ENCODE results near the gene SLC22A4.

The SLC22A4 gene

GRCh38 chr5:132293066-132293991 lies 865 bp upstream of the SLC22A4 start:
- Histone ChIP-seq H3K14ac (ENCODE audit: low read length in 2 of 2) (peak overlapping the region in 1 of 2 experiments; percentile 86), H2BK12ac (ENCODE audit: low read length in 2 of 2) (peak overlapping the region in 1 of 2 experiments; percentile 57), H2BK15ac (ENCODE audit: low read depth, poor library complexity, severe bottlenecking) (peak overlapping the region; percentile 94), H3K36me3 (ENCODE audit: control insufficient read depth in 1 of 2, insufficient read depth in 2 of 2, low read depth in 1 of 2, low read length in 2 of 2) (no peaks in the 10 kb centered on the region), H2BK120ac (ENCODE audit: low read depth, low read length) (peak overlapping the region; percentile 65), H3K18ac (ENCODE audit: low read depth in 1 of 2, low read length in 2 of 2) (peak overlapping the region; percentile 78 to 83), H3K4ac (ENCODE audit: low read depth in 1 of 2, low read length in 2 of 2) (peak overlapping the region; percentile 74 to 84), H2BK5ac (ENCODE audit: low read depth, low read length, poor library complexity, severe bottlenecking) (peak overlapping the region; percentile 9), H3K9ac (ENCODE audit: low read length) (peak overlapping the region; percentile 92), H3K4me2 (ENCODE audit: low read length, poor library complexity, severe bottlenecking) (peak overlapping the region; percentile 90), H3K27me3 (ENCODE audit: control insufficient read depth in 1 of 2, insufficient read depth in 1 of 2, low read length in 2 of 2) (no peaks in the 10 kb centered on the region), H3K23ac (ENCODE audit: low read length in 2 of 2) (no peak overlapping the region), H3K9me3 (ENCODE audit: control insufficient read depth, low read length) (no peaks in the 10 kb centered on the region), H2AK5ac (ENCODE audit: low read length, severe bottlenecking) (no peak overlapping the region), H4K8ac (ENCODE audit: low read length) (peak overlapping the region; percentile 71), H4K91ac (ENCODE audit: low read length) (peak overlapping the region; percentile 81), H3K4me1 (ENCODE audit: control insufficient read depth, insufficient read depth, low read depth, low read length) (peaks cover 15% of the 10 kb centered on the region), H3K27ac (ENCODE audit: low read length, poor library complexity, severe bottlenecking) (peak overlapping the region; percentile 86), H3K79me1 (replicated peaks; ENCODE audit: low read length, poor library complexity, severe bottlenecking) (peaks cover 23% of the 10 kb centered on the region), H2AFZ (ENCODE audit: low read depth, low read length) (peak overlapping the region; percentile 66), H3K4me3 (ENCODE audit: insufficient read depth in 1 of 2, low read depth in 1 of 2, low read length in 2 of 2) (peak overlapping the region; percentile 82 to 92)
- WGBS: 3% methylated on average over 50 of the region's 50 CpGs
- peak; percentile 95 for DNase-seq

GRCh38 chr5:132294728-132295504 lies 722 bp downstream of the SLC22A4 start:
- Histone ChIP-seq H3K18ac (ENCODE audit: low read depth in 1 of 2, low read length in 2 of 2) (peak overlapping the region; percentile 79 to 81), H3K9ac (ENCODE audit: low read length) (peak overlapping the region; percentile 92), H2AK5ac (ENCODE audit: low read length, severe bottlenecking) (no peak overlapping the region), H2BK5ac (ENCODE audit: low read depth, low read length, poor library complexity, severe bottlenecking) (no peak overlapping the region), H3K4me1 (ENCODE audit: control insufficient read depth, insufficient read depth, low read depth, low read length) (peaks cover 15% of the 10 kb centered on the region), H2BK15ac (ENCODE audit: low read depth, poor library complexity, severe bottlenecking) (peak overlapping the region; percentile 6), H3K36me3 (ENCODE audit: control insufficient read depth in 1 of 2, insufficient read depth in 2 of 2, low read depth in 1 of 2, low read length in 2 of 2) (no peaks in the 10 kb centered on the region), H4K8ac (ENCODE audit: low read length) (peak overlapping the region; percentile 78), H3K4me2 (ENCODE audit: low read length, poor library complexity, severe bottlenecking) (peak overlapping the region; percentile 90), H2AFZ (ENCODE audit: low read depth, low read length) (peak overlapping the region; percentile 93), H4K91ac (ENCODE audit: low read length) (peak overlapping the region; percentile 66), H3K79me1 (replicated peaks; ENCODE audit: low read length, poor library complexity, severe bottlenecking) (peaks cover 26% of the 10 kb centered on the region), H3K4me3 (ENCODE audit: insufficient read depth in 1 of 2, low read depth in 1 of 2, low read length in 2 of 2) (peak overlapping the region; percentile 82 to 92), H2BK120ac (ENCODE audit: low read depth, low read length) (peak overlapping the region; percentile 73), H3K27me3 (ENCODE audit: control insufficient read depth in 1 of 2, insufficient read depth in 1 of 2, low read length in 2 of 2) (no peaks in the 10 kb centered on the region), H2BK12ac (ENCODE audit: low read length in 2 of 2) (peak overlapping the region in 1 of 2 experiments; percentile 91), H3K23ac (ENCODE audit: low read length in 2 of 2) (peak overlapping the region in 1 of 2 experiments; percentile 65), H3K14ac (ENCODE audit: low read length in 2 of 2) (peak overlapping the region in 1 of 2 experiments; percentile 95), H3K4ac (ENCODE audit: low read depth in 1 of 2, low read length in 2 of 2) (peak overlapping the region in 1 of 2 experiments; percentile 78), H3K9me3 (ENCODE audit: control insufficient read depth, low read length) (no peaks in the 10 kb centered on the region), H3K27ac (ENCODE audit: low read length, poor library complexity, severe bottlenecking) (peak overlapping the region; percentile 61)
- 1% methylated on average over 42 of the region's 50 CpGs for WGBS
- peak; percentile 95 for DNase-seq

- peaks cover 15% of the 10 kb centered on the region for H3K4me1 ChIP-seq (ENCODE audit: control insufficient read depth, insufficient read depth, low read depth, low read length)
- peak overlapping the region; percentile 44 for H2BK15ac ChIP-seq (ENCODE audit: low read depth, poor library complexity, severe bottlenecking)
- peak overlapping the region; percentile 27 to 69 for H2BK12ac ChIP-seq (ENCODE audit: low read length in 2 of 2)
- H4K8ac ChIP-seq (ENCODE audit: low read length): peak overlapping the region; percentile 70
- no peak overlapping the region for H2AFZ ChIP-seq (ENCODE audit: low read depth, low read length)
- no peak overlapping the region for H2BK120ac ChIP-seq (ENCODE audit: low read depth, low read length)
- H3K14ac ChIP-seq (ENCODE audit: low read length in 2 of 2): peak overlapping the region in 1 of 2 experiments; percentile 41
- H3K36me3 ChIP-seq (ENCODE audit: control insufficient read depth in 1 of 2, insufficient read depth in 2 of 2, low read depth in 1 of 2, low read length in 2 of 2): peaks cover 0 to under 1% of the 10 kb centered on the region in 2 experiments
- peak overlapping the region; percentile 90 for H3K4me2 ChIP-seq (ENCODE audit: low read length, poor library complexity, severe bottlenecking)
- peaks cover 29% of the 10 kb centered on the region for H3K79me1 ChIP-seq (replicated peaks; ENCODE audit: low read length, poor library complexity, severe bottlenecking)
- H2AK5ac ChIP-seq (ENCODE audit: low read length, severe bottlenecking): peak overlapping the region; percentile 68
- H3K4me3 ChIP-seq (ENCODE audit: insufficient read depth in 1 of 2, low read depth in 1 of 2, low read length in 2 of 2): peak overlapping the region; percentile 82 to 92
- no peak overlapping the region for H3K23ac ChIP-seq (ENCODE audit: low read length in 2 of 2)
- 81% methylated on average over 8 of the region's 8 CpGs for WGBS
- H3K9me3 ChIP-seq (ENCODE audit: control insufficient read depth, low read length): no peaks in the 10 kb centered on the region
- H3K27ac ChIP-seq (ENCODE audit: low read length, poor library complexity, severe bottlenecking): no peak overlapping the region
- H3K18ac ChIP-seq (ENCODE audit: low read depth in 1 of 2, low read length in 2 of 2): peak overlapping the region; percentile 16 to 40
- no peaks in the 10 kb centered on the region for H3K27me3 ChIP-seq (ENCODE audit: control insufficient read depth in 1 of 2, insufficient read depth in 1 of 2, low read length in 2 of 2)
- H3K9ac ChIP-seq (ENCODE audit: low read length): peak overlapping the region; percentile 92
- H2BK5ac ChIP-seq (ENCODE audit: low read depth, low read length, poor library complexity, severe bottlenecking): no peak overlapping the region
- peak overlapping the region; percentile 57 for H4K91ac ChIP-seq (ENCODE audit: low read length)
- no peak overlapping the region for H3K4ac ChIP-seq (ENCODE audit: low read depth in 1 of 2, low read length in 2 of 2)
- peak; percentile 18 for DNase-seq
These were observed 1.6 kb downstream of the SLC22A4 start for GRCh38 chr5:132295505-132296411.
